Activated CD8-positive, alpha-beta T cell treated with anti-CD3 and anti-CD28 coated beads, Interleukin-2, amount 10 ng/mL, durations not matched to agents 7 days and 5 days (primary cell): ENCODE measurements around the gene CYTIP. TPM values are rescaled to one million over a fixed set of nuclear protein-coding genes. Genes with fewer than 3 reads are reported as not detected.
A peak's percentile ranks its signal among the peaks of the same experiment; 100 is the strongest.

ENCODE experiments used
- ATAC-seq: fragments of 150-1000 bp; cut with Tn5 transposase; one replicate; pipeline ENCODE4 v1.10.0; 2021; ENCODE audit warnings: moderate library complexity
- CTCF ChIA-PET: fragments of 350-600 bp; sonication (Branson Sonifier 250); formaldehyde crosslinking; loops from one replicate; lab custom pipeline; 2021; ENCODE audit warnings: antibody characterized with exemption; lab: Charles Lee
- POLR2A ChIA-PET: fragments of 350-600 bp; sonication (Branson Sonifier 250); formaldehyde crosslinking; loops from one replicate; lab custom pipeline; 2021; ENCODE audit warnings: antibody characterized with exemption; lab: Charles Lee
- DNase-seq: peaks from one replicate; pipeline ENCODE4 v3.0.0-alpha.2; 2020
- H3K27ac Mint-ChIP-seq: one replicate; pipeline ENCODE4 v1.8.0; 2021; ENCODE audit warnings: mild to moderate bottlenecking, mixed read lengths
- H3K27me3 Mint-ChIP-seq: one replicate; pipeline ENCODE4 v1.8.0; 2021; ENCODE audit warnings: low read depth, mixed read lengths
- H3K36me3 Mint-ChIP-seq: one replicate; pipeline ENCODE4 v1.8.0; 2021; ENCODE audit warnings: low read depth, mixed read lengths
- H3K4me1 Mint-ChIP-seq: one replicate; pipeline ENCODE4 v1.8.0; 2021; ENCODE audit warnings: low read depth, mixed read lengths
- H3K4me3 Mint-ChIP-seq: one replicate; pipeline ENCODE4 v1.8.0; 2021; ENCODE audit warnings: mild to moderate bottlenecking, mixed read lengths
- H3K9me3 Mint-ChIP-seq: one replicate; pipeline ENCODE4 v1.8.0; 2022; ENCODE audit warnings: mixed read lengths; ENCODE audit not compliant: insufficient read depth
- total RNA-seq, 2 experiments: library from RNA; stranded (reverse); gene quantifications; one replicate each; pipeline ENCODE4 v1.2.3, GENCODE V29; 2021

Gene CYTIP
- total RNA-seq: 100 to 1,000 TPM; 222 to 227 TPM

DNA sequence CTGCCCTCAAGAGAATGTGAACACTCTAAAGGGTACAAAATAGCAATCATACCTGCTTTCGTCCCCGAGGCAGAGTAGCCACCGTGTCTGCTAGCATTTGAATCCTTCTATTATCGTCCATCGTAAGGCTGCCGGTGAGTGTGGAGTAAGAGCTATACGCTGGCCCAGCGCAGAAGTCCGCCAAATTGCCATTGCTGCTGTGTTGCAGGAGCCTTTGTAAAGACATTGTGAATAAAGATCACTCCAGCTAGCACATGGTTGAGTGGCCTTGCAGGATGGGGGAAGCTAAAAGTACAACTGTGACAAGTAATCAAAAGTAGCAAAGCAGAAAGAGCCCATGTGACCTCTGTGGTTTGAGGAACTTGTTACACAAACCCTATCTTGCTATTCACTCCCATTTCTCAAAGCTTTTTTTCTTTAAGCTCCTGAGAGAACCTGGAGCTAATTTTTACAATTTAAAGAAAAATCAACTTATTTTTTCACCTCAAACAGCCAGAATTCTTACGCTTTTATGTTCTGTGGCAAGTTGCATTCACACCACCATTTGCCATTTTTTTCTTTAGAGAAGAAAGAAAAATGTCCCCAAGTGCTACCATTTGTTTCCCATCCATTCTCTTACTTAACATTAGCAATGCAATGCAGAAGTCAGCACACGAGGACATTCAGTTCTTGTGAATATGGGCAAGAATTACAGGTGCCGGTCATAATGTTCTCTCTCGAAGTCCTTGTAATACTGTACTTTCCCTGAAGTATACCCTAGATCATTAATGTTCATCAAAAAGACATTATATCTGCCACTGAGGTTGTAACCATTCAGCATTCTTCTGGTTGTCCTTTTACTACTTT is at the start of gene CYTIP:
CYTIP (minus strand) TSS at position 295 of the 846 bp plus-strand sequence; CDS start at position 226, 69 bp downstream.
- H3K9me3 Mint-ChIP-seq: no peaks in the 10 kb centered on the region
- CTCF ChIA-PET: interaction anchor here (0.6 to 7.6 kb wide), 21 partner anchors 7 to 142 kb away, joined by 3 to 73 read pairs (median 4); partner anchors contain the start of gene ERMN
- peaks cover 46% of the 10 kb centered on the region for H3K36me3 Mint-ChIP-seq
- no peaks in the 10 kb centered on the region for H3K27me3 Mint-ChIP-seq
- POLR2A ChIA-PET: interaction anchor here (0.6 to 14.3 kb wide), 25 partner anchors 8 to 454 kb away, joined by 3 to 258 read pairs (median 8); no protein-coding TSS in a partner anchor
- H3K4me3 Mint-ChIP-seq: peak within 1 kb of the TSS; percentile 94
- peak; percentile 87 for DNase-seq
- H3K4me1 Mint-ChIP-seq: peaks cover 33% of the 10 kb centered on the region
- H3K27ac Mint-ChIP-seq: peak within 1 kb of the TSS; percentile 92
- peak; percentile 45 for ATAC-seq

DNA sequence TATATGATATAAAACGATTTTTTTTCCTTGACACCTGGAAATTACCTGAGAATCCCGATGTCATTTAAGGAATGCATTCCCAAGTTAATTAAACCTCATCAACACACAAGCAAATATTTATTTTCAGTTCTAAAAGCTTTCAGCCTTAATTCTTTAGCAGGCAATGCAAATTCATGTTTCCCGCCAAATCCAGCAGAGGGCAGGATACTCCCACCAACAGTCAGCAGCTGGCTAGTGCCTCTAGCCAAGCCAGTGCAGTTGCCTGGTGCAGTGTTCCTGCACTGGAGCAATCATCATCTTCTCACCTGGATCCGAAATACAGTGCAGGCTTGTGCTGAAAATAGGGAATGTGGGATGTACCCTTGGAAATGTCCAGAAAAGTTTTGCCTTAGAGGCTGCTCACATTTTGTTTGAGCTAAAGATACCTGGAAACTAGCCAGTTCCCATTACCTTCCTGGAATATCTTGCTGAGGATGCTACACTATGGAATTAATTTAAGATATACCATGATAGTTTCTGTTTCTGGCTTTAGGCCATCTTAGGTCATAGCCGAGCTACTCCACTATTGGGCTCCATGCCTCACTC is 48.4 kb upstream of the CYTIP start:
- ATAC-seq: peak; percentile 85
- H3K9me3 Mint-ChIP-seq: no peaks in the 10 kb centered on the region
- no peaks in the 10 kb centered on the region for H3K27me3 Mint-ChIP-seq
- peaks cover 66% of the 10 kb centered on the region for H3K4me1 Mint-ChIP-seq
- H3K4me3 Mint-ChIP-seq: no peak overlapping the region
- no peaks in the 10 kb centered on the region for H3K36me3 Mint-ChIP-seq
- H3K27ac Mint-ChIP-seq: no peak overlapping the region
- CTCF ChIA-PET: interaction anchor here (0.6 to 9.2 kb wide), 52 partner anchors 11 to 532 kb away, joined by 3 to 138 read pairs (median 5); partner anchors contain the start of genes ACVR1C, CYTIP and ERMN
- peak; percentile 85 for DNase-seq
- POLR2A ChIA-PET: interaction anchor here (0.7 to 1.5 kb wide), 6 partner anchors 24 to 383 kb away, joined by 3 to 8 read pairs (median 3); partner anchors contain the start of gene CYTIP

DNA sequence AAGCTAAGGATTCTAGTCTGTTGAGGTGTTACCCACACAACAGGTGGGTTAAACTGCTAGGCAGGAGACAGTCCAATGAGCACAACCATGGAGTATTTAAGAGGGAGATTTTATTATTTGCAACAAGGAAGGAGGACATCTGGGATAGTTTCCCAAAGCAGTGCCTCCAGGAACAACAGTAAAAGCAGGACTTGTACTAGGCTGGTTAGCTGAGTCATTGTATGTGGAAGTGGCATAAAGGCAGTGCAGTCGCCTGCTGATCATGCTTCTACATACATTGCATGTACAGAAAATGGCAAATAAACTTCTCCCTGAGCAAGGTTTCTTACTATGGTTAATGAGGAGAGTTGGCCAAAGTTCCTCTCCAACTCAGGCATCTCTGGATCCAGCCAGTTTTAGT is 46.1 kb upstream of the CYTIP start:
- Mint-ChIP-seq H3K4me1 (peaks cover 86% of the 10 kb centered on the region), H3K36me3 (peaks cover 1% of the 10 kb centered on the region), H3K9me3 (no peaks in the 10 kb centered on the region), H3K4me3 (no peak overlapping the region), H3K27ac (no peak overlapping the region), H3K27me3 (no peaks in the 10 kb centered on the region)
- CTCF ChIA-PET: interaction anchor here (0.7 to 9.2 kb wide), 16 partner anchors 9 to 534 kb away, joined by 3 to 138 read pairs (median 11); partner anchors contain the start of genes ACVR1C, CYTIP and ERMN
- DNase-seq (no peak), ATAC-seq (no peak)
- POLR2A ChIA-PET: interaction anchor here (0.8 to 2.3 kb wide), 7 partner anchors 11 to 72 kb away, joined by 3 to 11 read pairs (median 6); partner anchors contain the start of gene CYTIP

DNA sequence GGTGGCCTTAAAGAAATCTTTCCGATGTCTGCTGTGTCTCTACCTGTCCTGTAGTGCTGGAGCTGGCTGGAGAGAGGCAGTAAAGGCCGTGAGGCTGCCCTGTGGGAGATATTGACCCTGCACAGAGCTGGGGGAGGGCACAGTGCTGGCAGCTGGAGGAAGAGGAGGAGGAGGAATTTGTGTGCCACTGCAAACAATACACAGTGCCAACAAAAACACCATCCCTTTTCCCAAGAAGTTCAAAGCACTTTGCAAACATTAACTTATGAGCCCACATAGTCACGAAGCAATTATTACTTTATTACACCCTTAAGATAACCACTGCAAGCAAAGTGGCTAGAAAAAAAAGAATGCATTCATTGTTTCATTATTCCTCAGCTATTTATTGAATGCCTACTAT is 45.0 kb upstream of the CYTIP start:
- ATAC-seq (no peak), DNase-seq (no peak)
- Mint-ChIP-seq H3K27me3 (no peaks in the 10 kb centered on the region), H3K27ac (peak overlapping the region; percentile 7), H3K9me3 (no peaks in the 10 kb centered on the region), H3K4me3 (no peak overlapping the region), H3K4me1 (peaks cover 83% of the 10 kb centered on the region), H3K36me3 (peaks cover 3% of the 10 kb centered on the region)
- CTCF ChIA-PET: interaction anchor here (0.7 to 9.2 kb wide), 16 partner anchors 8 to 185 kb away, joined by 3 to 138 read pairs (median 9); partner anchors contain the start of genes ACVR1C, CYTIP and ERMN
- POLR2A ChIA-PET: interaction anchor here (1.4 to 2.3 kb wide), 8 partner anchors 8 to 67 kb away, joined by 3 to 11 read pairs (median 6); partner anchors contain the start of gene CYTIP

DNA sequence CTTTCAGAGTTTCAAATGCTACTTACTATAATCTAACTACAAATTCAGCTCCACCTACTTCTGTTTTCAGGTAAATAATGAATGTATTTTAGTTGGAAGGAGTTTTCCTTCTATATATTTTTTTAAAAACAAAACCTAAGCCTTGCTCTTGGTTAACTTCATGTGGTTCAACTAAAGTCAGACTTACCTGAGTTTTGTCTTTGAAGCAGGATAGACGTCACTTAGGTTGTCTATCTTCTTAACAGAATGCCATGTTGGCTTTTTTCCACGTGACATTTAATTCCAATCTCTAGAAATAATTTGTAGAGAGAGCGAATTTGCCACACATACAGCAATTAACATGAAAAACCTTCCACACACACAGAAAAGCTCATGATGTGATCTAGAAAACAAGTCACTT is 43.9 kb upstream of the CYTIP start:
- H3K27me3 Mint-ChIP-seq: no peaks in the 10 kb centered on the region
- peaks cover 3% of the 10 kb centered on the region for H3K36me3 Mint-ChIP-seq
- no peak for ATAC-seq
- POLR2A ChIA-PET: interaction anchor here (0.7 to 2.3 kb wide), 6 partner anchors 8 to 48 kb away, joined by 3 to 8 read pairs (median 4); partner anchors contain the start of gene CYTIP
- peaks cover 76% of the 10 kb centered on the region for H3K4me1 Mint-ChIP-seq
- DNase-seq: no peak
- no peaks in the 10 kb centered on the region for H3K9me3 Mint-ChIP-seq
- H3K27ac Mint-ChIP-seq: no peak overlapping the region
- CTCF ChIA-PET: interaction anchor here (0.8 to 9.2 kb wide), 17 partner anchors 10 to 537 kb away, joined by 3 to 138 read pairs (median 7); partner anchors contain the start of genes ACVR1C, CYTIP and ERMN
- H3K4me3 Mint-ChIP-seq: no peak overlapping the region

DNA sequence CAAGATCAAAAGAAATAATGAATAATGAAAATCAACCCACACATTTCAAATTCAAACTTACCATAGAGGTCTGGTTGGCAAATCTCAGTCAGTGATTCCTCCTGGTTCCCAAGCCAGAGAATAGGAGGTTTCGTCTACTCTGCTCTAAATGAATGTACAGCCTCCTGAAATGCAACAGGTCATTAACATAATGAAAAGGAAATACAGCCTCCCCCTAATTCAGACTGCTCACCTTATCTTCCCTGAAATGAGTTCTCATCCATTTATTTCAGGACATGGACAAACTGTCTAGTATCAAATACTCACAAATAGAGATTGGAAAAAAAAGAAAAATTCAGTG is 43.4 kb upstream of the CYTIP start:
- H3K4me1 Mint-ChIP-seq: peaks cover 76% of the 10 kb centered on the region

DNA sequence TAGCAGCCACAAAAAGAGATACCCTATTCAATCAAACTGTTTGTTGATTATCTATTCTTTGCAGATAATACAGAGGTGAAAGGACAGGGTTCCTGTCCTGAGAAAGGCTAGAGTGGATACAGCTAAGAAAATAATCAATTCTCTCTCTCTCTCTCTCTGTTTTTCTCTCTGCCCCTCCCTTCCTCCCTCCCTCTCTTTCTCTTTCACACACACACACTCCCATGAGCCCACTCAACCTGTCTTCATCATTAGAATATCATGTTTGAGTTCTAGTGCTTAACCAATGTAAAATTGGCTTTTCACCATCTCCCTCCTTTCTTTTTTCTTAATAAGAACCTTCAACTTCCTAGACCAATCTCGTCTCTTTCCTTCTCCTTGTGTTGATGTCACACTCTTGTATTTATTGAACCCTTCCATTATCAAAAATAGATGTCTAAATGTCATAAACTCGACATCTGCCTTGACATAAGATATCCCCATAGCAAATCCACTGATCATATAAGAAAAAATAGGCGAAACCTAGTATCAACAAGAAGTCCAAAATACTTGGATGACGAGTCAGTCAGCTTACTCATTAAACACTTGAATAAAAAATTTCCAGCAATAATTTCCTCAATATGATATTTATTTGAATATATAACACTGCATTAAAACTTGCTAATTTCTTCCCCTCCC is 42.8 kb upstream of the CYTIP start:
- no peak for ATAC-seq
- Mint-ChIP-seq H3K4me1 (peaks cover 76% of the 10 kb centered on the region), H3K27ac (peak overlapping the region; percentile 61), H3K36me3 (peaks cover 6% of the 10 kb centered on the region), H3K27me3 (no peaks in the 10 kb centered on the region), H3K9me3 (no peaks in the 10 kb centered on the region), H3K4me3 (peak overlapping the region; percentile 35)
- CTCF ChIA-PET: interaction anchor here (0.6 to 9.2 kb wide), 16 partner anchors 9 to 182 kb away, joined by 3 to 138 read pairs (median 6); partner anchors contain the start of genes ACVR1C and ERMN
- no peak for DNase-seq
- POLR2A ChIA-PET: interaction anchor here (0.7 to 2.8 kb wide), 6 partner anchors 9 to 49 kb away, joined by 3 to 16 read pairs (median 7); partner anchors contain the start of gene CYTIP

More for the DNA sequence above, 43.4 kb upstream of the CYTIP start:
- POLR2A ChIA-PET: interaction anchor here (0.7 to 2.8 kb wide), 4 partner anchors 18 to 48 kb away, joined by 3 to 16 read pairs (median 7); partner anchors contain the start of gene CYTIP
- peak overlapping the region; percentile 11 for H3K27ac Mint-ChIP-seq
- H3K27me3 Mint-ChIP-seq: no peaks in the 10 kb centered on the region
- CTCF ChIA-PET: interaction anchor here (0.6 to 9.2 kb wide), 12 partner anchors 10 to 537 kb away, joined by 3 to 138 read pairs (median 6); partner anchors contain the start of genes ACVR1C and ERMN
- H3K36me3 Mint-ChIP-seq: peaks cover 6% of the 10 kb centered on the region
- no peaks in the 10 kb centered on the region for H3K9me3 Mint-ChIP-seq
- no peak for ATAC-seq
- H3K4me3 Mint-ChIP-seq: peak overlapping the region; percentile 35
- no peak for DNase-seq

DNA sequence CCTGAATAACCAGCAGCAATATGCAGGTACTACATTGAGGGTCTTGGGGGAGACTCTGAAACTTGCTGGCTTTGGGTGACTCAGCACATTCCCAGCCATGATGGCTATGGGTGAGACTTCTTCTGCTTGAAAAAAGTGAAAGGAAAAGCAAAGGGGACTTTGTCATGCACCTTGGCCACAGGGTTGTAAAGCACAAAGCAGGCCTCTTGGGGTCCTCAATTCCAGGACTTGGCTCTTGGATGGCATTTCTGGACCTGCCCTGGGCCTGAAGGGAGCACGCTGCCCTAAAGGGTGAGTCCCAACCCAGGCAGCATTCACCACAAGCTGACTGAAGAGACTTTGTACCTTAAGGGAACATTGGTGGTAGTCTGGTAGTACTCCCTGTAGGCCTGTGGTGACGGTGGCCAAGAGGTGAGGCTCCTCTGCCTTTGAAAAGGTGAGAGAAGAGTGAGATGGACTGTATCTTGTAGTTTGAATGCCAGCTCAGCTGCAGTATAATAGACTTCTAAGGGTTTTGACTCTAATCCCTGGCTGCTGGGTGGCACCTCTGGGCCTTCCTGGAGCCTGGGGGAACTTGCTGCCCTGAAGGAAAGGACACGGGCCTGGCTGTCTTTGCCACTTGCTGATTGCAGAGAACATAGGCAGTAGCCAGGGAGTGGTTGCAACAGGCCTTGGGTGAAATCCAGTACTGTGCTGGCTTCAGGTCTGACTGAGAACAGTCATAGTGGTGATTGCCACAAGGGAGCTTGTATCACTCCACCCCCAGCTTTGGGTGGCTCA is 36.5 kb upstream of the CYTIP start:
- DNase-seq (peak; percentile 57), ATAC-seq (peak; percentile 32)
- H3K27me3 Mint-ChIP-seq: no peaks in the 10 kb centered on the region
- H3K36me3 Mint-ChIP-seq: peaks cover 16% of the 10 kb centered on the region
- peaks cover 79% of the 10 kb centered on the region for H3K4me1 Mint-ChIP-seq
- CTCF ChIA-PET: interaction anchor here (1.0 to 6.0 kb wide), 12 partner anchors 11 to 177 kb away, joined by 3 to 84 read pairs (median 6); no protein-coding TSS in a partner anchor
- POLR2A ChIA-PET: interaction anchor here (0.6 to 5.2 kb wide), 17 partner anchors 8 to 76 kb away, joined by 3 to 123 read pairs (median 5); partner anchors contain the start of gene CYTIP
- H3K9me3 Mint-ChIP-seq: peaks cover 9% of the 10 kb centered on the region
- peak overlapping the region; percentile 98 for H3K27ac Mint-ChIP-seq
- peak overlapping the region; percentile 80 for H3K4me3 Mint-ChIP-seq

DNA sequence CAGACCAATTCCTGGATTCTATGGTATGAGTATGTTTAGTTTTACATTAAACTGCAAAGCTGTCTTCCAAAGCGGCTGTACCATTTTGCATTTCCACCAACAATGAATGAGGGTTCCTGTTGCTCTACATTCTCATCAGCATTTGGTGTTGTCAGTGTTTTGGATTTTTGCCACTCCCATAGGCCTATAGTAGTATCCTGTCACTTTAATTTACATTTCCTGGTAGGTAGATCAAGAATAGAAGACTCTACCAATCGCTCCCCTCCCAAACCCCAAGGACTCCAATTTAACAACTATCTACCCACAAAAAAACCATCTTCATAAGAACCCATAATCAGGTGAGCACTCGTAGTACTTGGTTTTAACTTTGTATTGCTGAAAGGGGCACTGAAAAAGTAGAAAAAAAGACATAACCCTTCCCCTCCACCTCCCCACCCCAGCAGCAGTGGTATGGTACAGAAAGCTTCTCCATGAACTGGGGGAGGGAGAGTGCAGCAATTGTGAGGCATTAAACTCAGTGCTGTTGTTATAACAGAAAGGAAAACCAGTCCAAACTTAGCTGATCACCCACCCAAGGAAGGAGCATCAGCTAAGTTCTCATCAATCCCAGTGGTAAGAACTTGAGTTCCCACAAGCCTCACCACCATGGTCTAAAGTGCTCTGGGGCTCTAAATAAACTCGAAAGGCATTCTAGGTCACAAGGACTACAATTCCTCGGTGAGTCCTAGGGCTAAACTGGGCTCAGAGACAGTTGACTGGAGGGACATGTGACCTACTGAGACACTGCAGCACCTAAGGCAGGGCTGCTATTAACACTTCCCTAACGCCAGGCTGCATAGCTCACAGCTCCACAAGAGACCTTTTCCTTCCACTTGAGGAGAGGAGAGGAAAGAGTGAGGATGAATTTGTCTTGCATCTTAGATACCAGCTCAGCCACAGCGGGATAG is 35.5 kb upstream of the CYTIP start:
- Mint-ChIP-seq H3K27me3 (no peaks in the 10 kb centered on the region), H3K4me1 (peaks cover 81% of the 10 kb centered on the region), H3K9me3 (peaks cover 9% of the 10 kb centered on the region), H3K4me3 (peak overlapping the region; percentile 80), H3K36me3 (peaks cover 12% of the 10 kb centered on the region), H3K27ac (peak overlapping the region; percentile 98)
- DNase-seq (peak; percentile 48), ATAC-seq (peak; percentile 31)
- CTCF ChIA-PET: interaction anchor here (0.7 to 6.0 kb wide), 13 partner anchors 9 to 177 kb away, joined by 3 to 84 read pairs (median 4); no protein-coding TSS in a partner anchor
- POLR2A ChIA-PET: interaction anchor here (0.9 to 5.2 kb wide), 14 partner anchors 7 to 61 kb away, joined by 3 to 123 read pairs (median 5); partner anchors contain the start of gene CYTIP
